GM21360 (cell line): Measurements from ENCODE around the gene ZNF565.
"Not testable (repeated sequence)": the region's sequence is repeated elsewhere in the genome, so short reads cannot be mapped to it uniquely, and the experiment has no call there.

ENCODE experiments used
- ATAC-seq: cut with Tn5 transposase; IDR thresholded peaks from one replicate; pipeline ENCODE4 v1.9.1; 2021; ENCODE audit warnings: mild to moderate bottlenecking, moderate library complexity; ENCODE audit not compliant: unreplicated experiment

ZNF565 gene

DNA sequence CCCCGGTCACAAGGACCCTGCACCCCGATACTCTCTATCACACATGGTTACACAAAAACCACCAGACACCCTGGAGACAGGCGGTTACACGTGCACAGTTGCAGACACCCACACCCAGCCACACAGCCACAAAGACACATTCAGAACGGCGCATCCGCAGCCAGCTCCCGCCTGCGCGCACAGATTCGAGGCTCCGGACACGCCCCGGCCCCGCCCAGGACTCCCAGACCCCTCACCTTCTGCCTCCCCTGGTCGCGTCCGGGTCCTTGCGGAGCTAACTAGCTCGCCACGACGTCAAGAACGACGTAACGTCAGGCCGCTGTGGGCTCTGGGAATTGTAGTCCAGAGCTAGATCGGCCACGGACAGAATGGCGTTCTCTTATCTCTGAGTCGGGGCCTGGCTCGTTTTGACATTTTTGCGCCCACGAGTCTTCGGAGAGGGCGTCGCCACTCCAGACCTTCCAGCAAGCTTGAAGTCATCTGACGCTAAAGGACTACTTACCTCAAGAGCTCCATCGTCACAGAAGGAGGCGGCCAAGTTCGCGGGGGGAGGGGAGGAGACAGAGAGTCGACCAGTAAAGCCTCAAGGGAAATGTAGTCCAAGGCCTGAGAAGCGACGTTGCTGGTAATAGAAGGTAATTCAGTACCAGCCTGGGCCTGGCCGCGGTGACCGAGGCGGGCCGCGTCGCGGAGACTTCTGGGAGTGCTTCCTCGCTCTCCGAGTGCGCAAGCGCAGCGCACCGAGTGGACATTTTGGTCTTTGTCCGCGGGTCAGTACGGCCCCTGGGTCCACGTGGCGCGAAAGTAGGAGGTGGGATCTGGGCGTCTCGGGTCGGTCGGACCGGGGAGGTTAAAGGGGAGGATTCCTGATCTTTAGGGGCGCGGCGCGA lies at the start of gene ZNF565, which contains the start of gene ZNF146:
Gene ZNF565, minus strand, starts transcription at position 280 of the 890 bp plus-strand sequence. CDS start 12,680 bp downstream, outside the sequence.
Gene ZNF146, plus strand, starts transcription at position 721 of the 890 bp plus-strand sequence. CDS start 21,335 bp downstream, outside the sequence.
- ATAC-seq, result peak; percentile 85

- ATAC-seq, result no peak
Observed at GRCh38 chr19:36259211-36259610, 44.7 kb upstream of the ZNF565 start.

DNA sequence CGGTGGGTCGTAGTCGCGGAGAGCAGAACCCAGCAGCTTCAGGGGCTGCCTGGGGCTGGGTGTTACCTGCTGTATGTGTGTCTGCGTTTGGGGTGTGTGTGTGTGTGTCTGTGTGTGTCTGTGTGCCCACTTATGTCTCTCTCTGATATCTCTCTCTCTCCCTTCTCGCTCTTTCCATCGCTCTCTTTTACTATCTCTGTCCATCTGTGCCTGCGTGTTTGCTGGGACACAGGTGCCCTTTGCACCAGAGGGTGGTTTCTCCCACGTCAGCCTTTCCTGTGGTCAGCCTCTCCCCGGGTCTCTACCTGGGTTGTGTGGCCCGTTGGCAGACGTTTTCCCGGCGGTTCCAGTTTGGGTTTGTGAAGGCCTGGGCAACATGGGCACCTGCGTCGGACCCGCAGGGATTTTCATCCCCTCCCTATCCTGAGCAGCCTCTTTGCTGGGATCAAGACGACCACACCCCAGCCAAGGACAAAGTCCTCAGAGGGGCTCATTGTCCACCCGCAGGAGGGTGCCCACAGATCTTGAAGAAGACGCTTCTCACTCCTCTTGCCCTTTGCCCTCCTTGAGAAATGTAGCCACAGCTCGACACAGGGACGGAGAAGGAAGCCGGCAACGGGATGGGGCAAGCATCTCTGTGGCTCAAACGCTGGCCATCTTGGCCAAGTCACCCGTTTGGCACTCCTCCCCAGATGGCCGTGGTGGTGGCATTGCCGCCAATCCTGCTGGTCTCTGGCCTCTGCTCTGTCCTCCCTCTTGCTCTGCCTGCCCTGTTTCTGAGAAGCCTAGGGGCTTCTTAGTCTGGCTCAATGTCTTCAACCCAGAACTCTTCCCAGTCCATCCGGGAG lies 43.8 kb upstream of the ZNF565 start:
- no peak for ATAC-seq

GRCh38 chr19:36257520-36257876 lies 43.0 kb upstream of the ZNF565 start:
- no peak for ATAC-seq

DNA sequence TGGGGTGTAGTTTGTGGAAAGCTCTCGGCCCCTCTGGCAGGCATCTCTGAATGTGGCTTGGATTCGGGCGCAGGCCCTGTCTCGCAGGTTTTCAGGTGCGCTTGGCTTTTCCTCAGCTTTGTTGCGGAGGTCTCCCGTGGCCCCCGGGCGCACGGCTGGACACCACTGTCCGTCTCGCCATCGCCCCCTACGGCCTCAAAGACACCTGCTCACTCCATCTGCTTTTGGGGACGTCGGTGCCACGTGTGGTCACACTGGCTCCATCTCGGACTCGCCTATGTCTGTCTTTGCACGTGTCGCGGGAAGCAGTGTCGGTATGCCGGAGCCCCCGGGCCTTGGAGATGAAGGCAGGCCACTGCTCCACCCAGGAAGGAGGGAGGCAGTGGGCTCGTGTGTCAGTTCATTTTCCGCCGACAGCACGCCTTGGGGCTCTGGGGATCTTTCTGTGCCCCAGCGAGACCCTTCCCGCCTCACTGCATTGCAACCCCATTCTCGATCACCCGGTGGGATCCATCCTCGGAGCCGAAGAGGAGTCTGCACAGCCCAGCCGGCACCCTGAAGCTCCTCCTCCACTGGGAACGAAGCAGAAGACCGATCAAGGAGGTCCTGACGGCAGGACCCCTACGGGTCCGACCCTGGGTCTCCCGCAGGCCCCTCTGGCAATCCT lies 42.5 kb upstream of the ZNF565 start:
- ATAC-seq, result no peak

DNA sequence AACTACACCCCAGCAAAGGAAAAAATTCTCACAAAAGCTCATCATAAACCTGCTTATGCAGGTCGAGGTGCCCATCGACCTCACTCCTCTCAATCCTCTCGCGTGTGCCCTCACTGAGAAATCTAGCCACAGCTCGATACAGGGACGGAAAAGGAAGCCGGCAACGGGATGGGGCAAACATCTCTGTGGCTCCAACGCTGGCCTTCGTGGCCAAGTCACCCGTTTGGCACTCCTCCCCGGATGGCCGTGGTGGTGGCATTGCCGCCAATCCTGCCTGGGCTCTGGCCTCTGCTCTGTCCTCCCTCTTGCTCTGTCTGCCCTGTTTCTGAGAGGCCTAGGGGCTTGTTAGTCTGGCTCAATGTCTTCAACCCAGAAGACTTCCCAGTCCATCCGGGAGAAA lies 41.6 kb upstream of the ZNF565 start:
- ATAC-seq, result no peak

DNA sequence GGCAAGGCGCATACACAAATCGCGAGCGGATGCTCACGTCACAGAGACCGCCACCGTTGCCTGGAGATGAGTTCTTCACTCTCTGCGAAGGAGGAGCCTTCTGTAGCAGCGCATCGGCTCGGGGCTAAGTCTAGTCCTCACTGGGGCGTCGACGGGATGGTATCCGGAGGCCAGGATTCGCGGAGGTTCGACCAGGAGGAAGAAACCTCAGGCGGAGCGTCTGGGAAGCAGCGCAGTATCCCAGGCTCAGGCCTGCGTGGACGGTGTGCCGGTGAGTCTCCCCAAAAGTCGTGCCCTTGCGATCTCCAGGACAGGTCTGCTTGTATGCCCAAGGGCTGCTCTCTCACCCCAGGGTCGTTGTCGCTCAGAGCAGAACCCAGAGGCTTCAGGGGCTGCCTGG lies 40.9 kb upstream of the ZNF565 start:
- no peak for ATAC-seq

GRCh38 chr19:36254848-36255247 lies 40.4 kb upstream of the ZNF565 start:
- ATAC-seq, result no peak

DNA sequence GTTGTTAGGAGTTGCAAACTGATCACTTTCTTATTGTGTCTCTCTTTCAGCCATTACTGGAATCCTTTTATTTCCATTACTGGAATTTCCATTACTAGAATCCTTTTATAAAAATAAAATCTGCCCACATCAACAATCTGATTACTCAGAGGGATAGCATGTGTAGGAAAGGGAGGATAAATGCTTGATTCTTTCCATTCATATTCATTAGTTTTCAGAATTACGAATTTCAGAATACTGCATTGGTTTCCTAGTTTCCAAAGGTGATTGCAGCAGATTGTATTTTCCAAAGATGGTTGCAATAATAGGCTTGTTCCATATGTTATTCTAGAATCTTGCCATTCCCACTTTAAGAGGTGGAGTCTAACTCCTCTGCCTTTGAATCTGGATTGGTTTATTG lies 37.6 kb upstream of the ZNF565 start:
- no peak for ATAC-seq

GRCh38 chr19:36246006-36246481 lies 31.6 kb upstream of the ZNF565 start:
- no peak for ATAC-seq

DNA sequence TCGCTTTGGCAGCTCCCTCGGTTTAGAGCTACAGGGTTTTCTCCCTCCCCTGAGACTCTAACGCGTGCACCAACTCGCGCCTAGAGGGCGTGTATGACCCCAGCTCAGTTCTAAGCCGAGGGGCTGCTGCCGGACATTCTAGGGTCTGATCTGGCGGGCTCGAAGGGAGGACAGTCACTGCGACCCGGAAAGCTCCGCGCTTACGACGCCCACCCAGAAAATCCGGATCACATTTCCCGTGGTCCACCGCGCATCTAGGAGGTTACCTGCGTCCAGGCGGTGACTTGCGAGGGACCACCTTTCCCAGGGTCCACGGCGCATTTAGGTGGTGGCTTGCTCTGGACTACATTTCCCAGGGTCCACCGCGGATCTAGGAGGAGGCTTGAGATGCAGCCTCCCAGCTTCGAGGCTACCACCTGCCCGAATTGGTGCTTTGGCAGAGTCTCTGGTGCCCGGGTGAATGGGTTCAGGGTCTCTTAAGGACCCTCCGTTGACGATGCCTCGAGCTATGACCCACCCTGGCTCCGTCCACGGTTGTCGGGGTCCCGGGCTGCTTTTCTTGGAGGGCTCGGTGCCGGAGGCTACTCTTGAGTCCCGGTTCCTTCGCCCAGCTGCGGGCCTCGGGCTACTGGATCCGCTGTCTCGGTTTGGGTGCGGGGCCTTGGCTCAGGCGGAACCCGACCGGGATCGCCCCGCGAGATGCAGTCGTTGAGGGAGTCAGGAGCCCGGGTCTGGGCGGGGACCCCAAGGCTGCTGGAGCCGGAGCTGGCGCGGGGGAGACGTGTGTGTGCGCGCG lies 30.9 kb upstream of the ZNF565 start:
- ATAC-seq, result no peak

DNA sequence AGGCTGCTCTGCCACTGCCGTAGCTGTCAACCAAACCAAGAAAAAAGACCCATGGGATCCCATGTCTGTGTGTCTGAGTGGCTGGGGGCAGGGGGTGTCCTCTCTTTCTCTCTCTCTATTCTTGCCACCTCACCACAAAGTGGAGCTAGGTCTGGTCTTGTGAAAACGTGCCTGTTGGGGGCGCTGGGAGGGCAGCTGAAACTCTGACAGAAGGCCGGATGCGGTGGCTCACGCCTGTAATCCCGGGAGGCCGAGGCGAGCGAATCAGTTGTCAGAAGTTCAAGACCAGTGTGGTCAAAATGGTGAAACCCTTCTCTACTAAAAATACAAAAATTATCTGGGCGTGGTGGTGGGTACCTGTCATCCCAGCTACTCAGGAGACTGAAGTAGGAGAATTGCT lies 29.6 kb upstream of the ZNF565 start:
- no peak for ATAC-seq

- no peak for ATAC-seq
Observed at GRCh38 chr19:36236946-36237310, 22.5 kb upstream of the ZNF565 start.

DNA sequence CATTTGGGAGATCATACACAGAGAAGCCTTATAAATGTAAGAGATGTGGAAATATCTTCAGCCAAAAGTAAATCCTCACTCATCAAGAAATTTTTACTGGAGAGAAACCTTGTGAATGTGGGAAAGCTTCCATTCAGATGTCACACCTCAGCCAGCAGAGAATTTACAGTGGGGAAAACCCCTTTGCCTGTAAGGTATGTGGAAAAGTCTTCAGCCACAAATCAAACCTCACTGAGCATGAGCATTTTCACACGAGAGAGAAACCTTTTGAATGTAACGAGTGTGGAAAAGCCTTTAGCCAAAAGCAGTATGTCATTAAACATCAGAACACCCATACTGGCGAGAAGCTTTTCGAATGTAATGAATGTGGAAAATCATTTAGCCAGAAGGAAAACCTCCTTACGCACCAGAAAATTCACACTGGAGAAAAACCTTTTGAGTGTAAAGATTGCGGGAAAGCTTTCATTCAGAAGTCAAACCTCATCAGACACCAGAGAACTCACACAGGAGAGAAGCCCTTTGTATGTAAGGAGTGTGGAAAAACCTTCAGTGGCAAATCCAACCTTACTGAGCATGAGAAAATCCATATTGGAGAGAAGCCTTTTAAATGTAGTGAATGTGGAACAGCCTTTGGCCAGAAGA lies 22.0 kb upstream of the ZNF565 start:
- no peak for ATAC-seq

GRCh38 chr19:36233626-36234025 lies 19.2 kb upstream of the ZNF565 start:
- ATAC-seq, result not testable (repeated sequence)

DNA sequence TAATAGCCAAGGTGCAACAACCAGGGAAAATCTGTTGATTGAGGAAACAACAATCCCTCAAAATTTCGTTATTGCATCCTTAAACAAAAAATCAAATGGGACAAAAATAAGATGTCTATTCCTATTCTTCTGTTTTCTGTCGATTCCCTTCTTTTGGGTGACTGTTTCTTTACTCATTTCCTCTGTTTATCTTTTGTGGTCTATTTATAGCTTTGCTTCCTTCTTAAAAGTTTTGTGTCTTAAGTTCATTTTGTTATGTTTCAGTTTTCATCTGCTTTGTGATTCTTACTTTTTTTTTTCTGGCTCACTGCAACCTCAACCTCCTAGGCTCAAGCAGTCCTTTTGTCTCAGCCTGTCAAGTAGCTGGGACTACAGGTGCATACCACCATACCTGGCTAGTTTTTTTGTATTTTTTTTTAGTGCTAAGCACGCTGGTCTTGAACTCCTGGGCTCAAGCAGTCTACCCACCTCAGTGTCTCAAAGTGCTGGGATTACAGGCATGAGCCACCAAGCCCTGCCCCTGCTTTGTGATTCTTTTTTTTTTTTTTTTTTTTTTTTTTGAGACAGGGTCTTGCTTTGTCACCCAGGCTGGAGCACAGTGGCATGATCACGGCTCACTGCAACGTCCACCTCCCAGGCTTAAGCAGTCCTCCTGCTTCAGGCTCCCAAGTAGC lies 10.9 kb upstream of the ZNF565 start:
- no peak for ATAC-seq

- no peak for ATAC-seq
Observed at GRCh38 chr19:36222503-36222902, 8.0 kb upstream of the ZNF565 start.

- ATAC-seq, result no peak
Observed at GRCh38 chr19:36221474-36221873, 7.0 kb upstream of the ZNF565 start.
